GM11168 (cell line): Measurements from ENCODE around the gene SLC44A1.

Experiments used
- in situ Hi-C: fragments of 300-500 bp; cut with MboI; formaldehyde crosslinking; loops from one replicate; pipeline ENCODE4 v1.12.0; 2022; ENCODE audit warnings: low sequenced_read_pairs; ENCODE audit not compliant: unreplicated experiment

SLC44A1 gene

GRCh38 chr9:105413525-105413924, 169.1 kb downstream of the SLC44A1 start:
- in situ Hi-C loops, result loop anchor here (5.0 to 25.0 kb wide), 4 partner anchors 169 to 626 kb away; partner anchors contain the start of gene SLC44A1

GRCh38 chr9:105414947-105415661, 170.7 kb downstream of the SLC44A1 start:
- in situ Hi-C loops, result loop anchor here (5.0 to 25.0 kb wide), 4 partner anchors 170 to 628 kb away; partner anchors contain the start of gene SLC44A1

- in situ Hi-C loops, result loop anchor here (10.0 to 25.0 kb wide), 3 partner anchors 171 to 628 kb away; partner anchors contain the start of gene SLC44A1
Measured at GRCh38 chr9:105415662-105415980, 171.2 kb downstream of the SLC44A1 start.

- in situ Hi-C loops, result loop anchor here (10.0 to 25.0 kb wide), 3 partner anchors 172 to 630 kb away; partner anchors contain the start of gene SLC44A1
Measured at GRCh38 chr9:105416840-105417239, 172.4 kb downstream of the SLC44A1 start.

- in situ Hi-C loops, result loop anchor here (10.0 to 25.0 kb wide), 3 partner anchors 174 to 632 kb away; partner anchors contain the start of gene SLC44A1
Measured at GRCh38 chr9:105418588-105419500, 174.4 kb downstream of the SLC44A1 start.

GRCh38 chr9:105419816-105420597, 175.6 kb downstream of the SLC44A1 start:
- in situ Hi-C loops, result loop anchor here (10.0 to 25.0 kb wide), 3 partner anchors 175 to 633 kb away; partner anchors contain the start of gene SLC44A1

- in situ Hi-C loops, result loop anchor here (25.0 kb wide), 1 partner anchor 634 kb away; no protein-coding TSS in a partner anchor
Measured at GRCh38 chr9:105421154-105421553, 176.7 kb downstream of the SLC44A1 start.

- in situ Hi-C loops, result loop anchor here (25.0 kb wide), 1 partner anchor 635 kb away; no protein-coding TSS in a partner anchor
Measured at GRCh38 chr9:105421864-105422263, 177.4 kb downstream of the SLC44A1 start.

- in situ Hi-C loops, result loop anchor here (25.0 kb wide), 1 partner anchor 286 kb away; no protein-coding TSS in a partner anchor
Measured at GRCh38 chr9:105425816-105426433, 181.5 kb downstream of the SLC44A1 start.

GRCh38 chr9:105426657-105427056, 182.2 kb downstream of the SLC44A1 start:
- in situ Hi-C loops, result loop anchor here (25.0 kb wide), 1 partner anchor 286 kb away; no protein-coding TSS in a partner anchor

- in situ Hi-C loops, result loop anchor here (25.0 kb wide), 1 partner anchor 281 kb away; no protein-coding TSS in a partner anchor
Measured at GRCh38 chr9:105431424-105432246, 187.2 kb downstream of the SLC44A1 start.

- in situ Hi-C loops, result loop anchor here (25.0 kb wide), 1 partner anchor 280 kb away; no protein-coding TSS in a partner anchor
Measured at GRCh38 chr9:105432247-105432842, 187.9 kb downstream of the SLC44A1 start.

GRCh38 chr9:105435453-105435852, 191.0 kb downstream of the SLC44A1 start:
- in situ Hi-C loops, result loop anchor here (25.0 kb wide), 1 partner anchor 277 kb away; no protein-coding TSS in a partner anchor

GRCh38 chr9:105436783-105437182, 192.3 kb downstream of the SLC44A1 start:
- in situ Hi-C loops, result loop anchor here (25.0 kb wide), 1 partner anchor 276 kb away; no protein-coding TSS in a partner anchor

- in situ Hi-C loops, result loop anchor here (25.0 kb wide), 1 partner anchor 275 kb away; no protein-coding TSS in a partner anchor
Measured at GRCh38 chr9:105437704-105438103, 193.3 kb downstream of the SLC44A1 start.

- in situ Hi-C loops, result loop anchor here (25.0 kb wide), 1 partner anchor 274 kb away; no protein-coding TSS in a partner anchor
Measured at GRCh38 chr9:105438141-105438806, 193.8 kb downstream of the SLC44A1 start.

GRCh38 chr9:105439428-105439827, 195.0 kb downstream of the SLC44A1 start:
- in situ Hi-C loops, result loop anchor here (25.0 kb wide), 1 partner anchor 273 kb away; no protein-coding TSS in a partner anchor
